Measurements from ENCODE around the gene TLX1. TPM values are rescaled to one million over a fixed set of nuclear protein-coding genes. Genes with fewer than 3 reads are reported as not detected.

Gene TLX1
- total RNA-seq, 1 donor from 2014 or later, result not detected

- no peaks in the 10 kb centered on the region for H3K36me3 Mint-ChIP-seq (ENCODE audit: low read depth)
- peaks cover 25% of the 10 kb centered on the region for H3K27me3 Mint-ChIP-seq (ENCODE audit: insufficient read depth)
- H3K27ac Mint-ChIP-seq, result no peak overlapping the region
- DNase-seq (ENCODE audit: low spot score), result no peak
- intact Hi-C loops (cut with micrococcal nuclease), result no loop called here
- H3K4me3 Mint-ChIP-seq, result no peak overlapping the region
- no peaks in the 10 kb centered on the region for H3K9me3 Mint-ChIP-seq
- peaks cover 6% of the 10 kb centered on the region for H3K4me1 Mint-ChIP-seq (ENCODE audit: low read depth)
Measured at GRCh38 chr10:101096378-101096777, 34.7 kb upstream of the TLX1 start.

- intact Hi-C loops (cut with micrococcal nuclease), result no loop called here
- Mint-ChIP-seq H3K27me3 (ENCODE audit: insufficient read depth) (peaks cover 21% of the 10 kb centered on the region), H3K9me3 (no peaks in the 10 kb centered on the region), H3K4me3 (no peak overlapping the region), H3K36me3 (ENCODE audit: low read depth) (no peaks in the 10 kb centered on the region), H3K27ac (no peak overlapping the region), H3K4me1 (ENCODE audit: low read depth) (peaks cover 6% of the 10 kb centered on the region)
- no peak for DNase-seq (ENCODE audit: low spot score)
Measured at GRCh38 chr10:101097881-101098280, 33.2 kb upstream of the TLX1 start.

GRCh38 chr10:101099901-101100300 is 31.2 kb upstream of the TLX1 start:
- H3K9me3 Mint-ChIP-seq, result no peaks in the 10 kb centered on the region

GRCh38 chr10:101101372-101101881 is 29.7 kb upstream of the TLX1 start:
- Mint-ChIP-seq H3K27ac (no peak overlapping the region), H3K36me3 (ENCODE audit: low read depth) (no peaks in the 10 kb centered on the region), H3K4me1 (ENCODE audit: low read depth) (no peaks in the 10 kb centered on the region), H3K27me3 (ENCODE audit: insufficient read depth) (peaks cover 35% of the 10 kb centered on the region), H3K9me3 (no peaks in the 10 kb centered on the region), H3K4me3 (no peak overlapping the region)
- no peak for DNase-seq (ENCODE audit: low spot score)
- intact Hi-C loops (cut with micrococcal nuclease), result no loop called here

More at GRCh38 chr10:101099901-101100300, 31.2 kb upstream of the TLX1 start:
- H3K4me3 Mint-ChIP-seq, result no peak overlapping the region
- peaks cover 6% of the 10 kb centered on the region for H3K4me1 Mint-ChIP-seq (ENCODE audit: low read depth)
- no peak for DNase-seq (ENCODE audit: low spot score)
- no peak overlapping the region for H3K27ac Mint-ChIP-seq
- peaks cover 34% of the 10 kb centered on the region for H3K27me3 Mint-ChIP-seq (ENCODE audit: insufficient read depth)
- H3K36me3 Mint-ChIP-seq (ENCODE audit: low read depth), result no peaks in the 10 kb centered on the region
- intact Hi-C loops (cut with micrococcal nuclease), result no loop called here

GRCh38 chr10:101103430-101103829 is 27.7 kb upstream of the TLX1 start:
- DNase-seq (ENCODE audit: low spot score), result no peak
- H3K36me3 Mint-ChIP-seq (ENCODE audit: low read depth), result no peaks in the 10 kb centered on the region
- no peak overlapping the region for H3K4me3 Mint-ChIP-seq
- peaks cover 42% of the 10 kb centered on the region for H3K27me3 Mint-ChIP-seq (ENCODE audit: insufficient read depth)
- H3K4me1 Mint-ChIP-seq (ENCODE audit: low read depth), result no peaks in the 10 kb centered on the region
- no peak overlapping the region for H3K27ac Mint-ChIP-seq
- no peaks in the 10 kb centered on the region for H3K9me3 Mint-ChIP-seq
- intact Hi-C loops (cut with micrococcal nuclease), result no loop called here

GRCh38 chr10:101106351-101106750 is 24.7 kb upstream of the TLX1 start:
- Mint-ChIP-seq H3K27me3 (ENCODE audit: insufficient read depth) (peaks cover 37% of the 10 kb centered on the region), H3K27ac (no peak overlapping the region), H3K4me1 (ENCODE audit: low read depth) (no peaks in the 10 kb centered on the region), H3K4me3 (no peak overlapping the region), H3K9me3 (no peaks in the 10 kb centered on the region), H3K36me3 (ENCODE audit: low read depth) (no peaks in the 10 kb centered on the region)
- intact Hi-C loops (cut with micrococcal nuclease), result no loop called here
- no peak for DNase-seq (ENCODE audit: low spot score)

- no peaks in the 10 kb centered on the region for H3K9me3 Mint-ChIP-seq
- H3K4me3 Mint-ChIP-seq, result no peak overlapping the region
- H3K4me1 Mint-ChIP-seq (ENCODE audit: low read depth), result no peaks in the 10 kb centered on the region
- H3K27me3 Mint-ChIP-seq (ENCODE audit: insufficient read depth), result peaks cover 32% of the 10 kb centered on the region
- H3K27ac Mint-ChIP-seq, result no peak overlapping the region
- DNase-seq (ENCODE audit: low spot score), result no peak
- no peaks in the 10 kb centered on the region for H3K36me3 Mint-ChIP-seq (ENCODE audit: low read depth)
- intact Hi-C loops (cut with micrococcal nuclease), result no loop called here
Measured at GRCh38 chr10:101107771-101108170, 23.3 kb upstream of the TLX1 start.

GRCh38 chr10:101110856-101111523 is 20.1 kb upstream of the TLX1 start:
- Mint-ChIP-seq H3K4me1 (ENCODE audit: low read depth) (no peaks in the 10 kb centered on the region), H3K36me3 (ENCODE audit: low read depth) (no peaks in the 10 kb centered on the region), H3K27ac (no peak overlapping the region), H3K4me3 (no peak overlapping the region), H3K9me3 (no peaks in the 10 kb centered on the region), H3K27me3 (ENCODE audit: insufficient read depth) (peaks cover 25% of the 10 kb centered on the region)
- DNase-seq (ENCODE audit: low spot score), result no peak
- intact Hi-C loops (cut with micrococcal nuclease), result no loop called here

- Mint-ChIP-seq H3K27me3 (ENCODE audit: insufficient read depth) (peaks cover 29% of the 10 kb centered on the region), H3K9me3 (no peaks in the 10 kb centered on the region), H3K27ac (no peak overlapping the region), H3K4me1 (ENCODE audit: low read depth) (no peaks in the 10 kb centered on the region), H3K4me3 (no peak overlapping the region), H3K36me3 (ENCODE audit: low read depth) (no peaks in the 10 kb centered on the region)
- intact Hi-C loops (cut with micrococcal nuclease), result no loop called here
- DNase-seq (ENCODE audit: low spot score), result no peak
Measured at GRCh38 chr10:101111547-101111946, 19.6 kb upstream of the TLX1 start.

GRCh38 chr10:101112799-101113594 is 18.1 kb upstream of the TLX1 start:
- Mint-ChIP-seq H3K4me3 (no peak overlapping the region), H3K27me3 (ENCODE audit: insufficient read depth) (peaks cover 34% of the 10 kb centered on the region), H3K27ac (no peak overlapping the region), H3K36me3 (ENCODE audit: low read depth) (no peaks in the 10 kb centered on the region), H3K9me3 (no peaks in the 10 kb centered on the region), H3K4me1 (ENCODE audit: low read depth) (no peaks in the 10 kb centered on the region)
- DNase-seq (ENCODE audit: low spot score), result no peak
- intact Hi-C loops (cut with micrococcal nuclease), result no loop called here

GRCh38 chr10:101113890-101114403 is 17.2 kb upstream of the TLX1 start:
- Mint-ChIP-seq H3K36me3 (ENCODE audit: low read depth) (no peaks in the 10 kb centered on the region), H3K4me3 (no peak overlapping the region), H3K4me1 (ENCODE audit: low read depth) (no peaks in the 10 kb centered on the region), H3K27ac (no peak overlapping the region), H3K9me3 (no peaks in the 10 kb centered on the region), H3K27me3 (ENCODE audit: insufficient read depth) (peaks cover 39% of the 10 kb centered on the region)
- intact Hi-C loops (cut with micrococcal nuclease), result no loop called here
- DNase-seq (ENCODE audit: low spot score), result no peak

- no peak overlapping the region for H3K27ac Mint-ChIP-seq
- no peaks in the 10 kb centered on the region for H3K9me3 Mint-ChIP-seq
- H3K4me3 Mint-ChIP-seq, result no peak overlapping the region
- DNase-seq (ENCODE audit: low spot score), result no peak
- H3K36me3 Mint-ChIP-seq (ENCODE audit: low read depth), result no peaks in the 10 kb centered on the region
- peaks cover 44% of the 10 kb centered on the region for H3K27me3 Mint-ChIP-seq (ENCODE audit: insufficient read depth)
- intact Hi-C loops (cut with micrococcal nuclease), result no loop called here
- H3K4me1 Mint-ChIP-seq (ENCODE audit: low read depth), result no peaks in the 10 kb centered on the region
Measured at GRCh38 chr10:101114646-101115045, 16.5 kb upstream of the TLX1 start.

- H3K27ac Mint-ChIP-seq, result no peak overlapping the region
- no peak for DNase-seq (ENCODE audit: low spot score)
- peaks cover 55% of the 10 kb centered on the region for H3K27me3 Mint-ChIP-seq (ENCODE audit: insufficient read depth)
- H3K4me3 Mint-ChIP-seq, result no peak overlapping the region
- H3K9me3 Mint-ChIP-seq, result no peaks in the 10 kb centered on the region
- intact Hi-C loops (cut with micrococcal nuclease), result no loop called here
- H3K36me3 Mint-ChIP-seq (ENCODE audit: low read depth), result no peaks in the 10 kb centered on the region
- peaks cover 13% of the 10 kb centered on the region for H3K4me1 Mint-ChIP-seq (ENCODE audit: low read depth)
Measured at GRCh38 chr10:101116754-101117153, 14.3 kb upstream of the TLX1 start.
